Activated effector memory CD4-positive, alpha-beta T cell treated with Interleukin-2 at 50 U/mL for 16 hours (primary cell): ENCODE results near the gene RASD2.

Experiments
- DNase-seq: peaks from one replicate; pipeline ENCODE4 v3.0.0-alpha.2; 2020

The RASD2 gene

DNA sequence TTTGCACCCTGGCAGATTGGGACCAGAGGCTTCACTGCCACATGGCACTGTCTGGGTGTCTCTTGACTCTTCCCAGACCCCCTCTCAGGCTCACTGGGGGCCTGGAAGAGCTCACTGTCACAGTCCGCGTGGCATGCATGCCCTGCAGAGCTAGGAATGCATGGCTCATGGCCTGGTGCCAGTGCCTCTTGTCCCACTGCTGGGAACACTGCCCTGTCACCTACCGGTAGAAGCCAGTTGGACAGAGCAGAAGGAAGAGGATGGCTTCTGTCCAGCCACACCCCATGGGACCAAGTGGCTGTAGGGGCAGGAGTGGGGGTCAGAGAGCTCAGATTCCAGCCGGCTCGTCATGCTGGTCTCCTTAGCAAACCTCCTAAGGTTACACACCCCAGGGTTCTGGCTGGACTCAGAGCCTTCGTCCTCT is 46.8 kb downstream of the RASD2 start:
- no peak for DNase-seq

DNA sequence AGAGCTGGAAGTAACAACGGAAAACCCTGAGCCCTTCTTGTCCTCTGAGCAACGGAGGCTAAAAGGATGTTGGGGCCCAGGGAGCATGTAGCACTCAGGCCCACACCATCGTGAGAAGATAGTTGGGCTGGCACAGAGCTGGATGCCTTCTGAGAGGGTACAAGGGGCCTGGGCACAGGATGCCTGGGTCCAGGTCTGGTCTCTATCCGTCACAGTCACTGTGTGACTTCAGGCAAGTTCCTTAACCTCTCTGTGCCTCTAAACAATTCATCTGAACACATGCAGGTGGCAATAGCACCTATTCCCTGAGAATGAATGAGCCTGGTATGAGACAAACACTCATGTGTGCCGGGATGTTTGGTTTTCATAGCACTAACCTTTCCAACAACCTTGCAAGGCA is 47.3 kb downstream of the RASD2 start:
- DNase-seq, result no peak

DNA sequence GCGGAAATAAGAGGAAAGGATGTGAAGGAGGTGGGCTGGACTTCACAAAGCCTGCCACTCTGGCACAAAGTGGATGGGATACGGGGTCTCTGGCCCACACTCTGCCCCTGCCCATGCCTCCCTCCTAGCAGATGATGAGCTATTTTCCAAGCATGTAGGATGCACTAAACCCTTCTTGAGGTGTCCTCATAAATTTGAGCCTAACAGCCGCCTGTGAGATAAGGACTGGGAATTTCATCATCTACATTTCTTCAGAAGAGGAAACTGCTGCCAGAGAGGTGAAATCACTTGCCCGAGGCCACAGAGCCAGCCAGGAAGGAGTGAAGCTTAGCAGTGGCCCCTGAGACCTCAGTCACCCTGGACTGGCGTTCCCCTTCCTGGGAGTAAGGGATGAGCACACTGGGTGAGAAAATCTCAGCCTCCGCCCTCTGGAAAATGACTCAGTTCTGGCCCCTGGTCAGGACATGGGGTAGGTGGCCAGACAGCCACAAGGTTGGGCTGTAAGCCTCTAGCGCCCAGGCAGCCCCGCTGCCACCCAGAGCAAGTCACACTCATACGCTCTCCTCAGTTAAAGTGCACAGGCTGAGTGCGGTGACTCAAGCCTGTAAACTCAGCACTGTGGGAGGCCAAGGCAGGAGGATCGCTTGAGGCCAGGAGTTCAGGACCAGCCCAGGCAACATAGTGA is 48.6 kb downstream of the RASD2 start:
- DNase-seq, result no peak

DNA sequence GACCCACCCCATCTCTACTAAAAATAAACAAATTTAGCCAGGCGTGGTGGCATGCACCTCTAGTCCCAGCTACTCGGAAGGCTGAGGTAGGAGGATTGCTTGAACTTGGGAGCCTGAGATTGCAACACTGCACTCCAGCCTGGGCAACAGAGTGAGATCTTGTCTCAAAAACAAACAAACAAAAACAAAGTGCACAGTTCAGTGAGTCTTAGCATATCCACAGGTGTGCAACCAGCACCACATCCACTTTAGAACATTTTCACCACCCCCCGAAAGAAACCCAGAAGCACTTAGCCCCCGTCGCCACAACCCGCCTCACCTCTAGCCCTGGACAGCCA is 49.1 kb downstream of the RASD2 start:
- DNase-seq, result no peak

DNA sequence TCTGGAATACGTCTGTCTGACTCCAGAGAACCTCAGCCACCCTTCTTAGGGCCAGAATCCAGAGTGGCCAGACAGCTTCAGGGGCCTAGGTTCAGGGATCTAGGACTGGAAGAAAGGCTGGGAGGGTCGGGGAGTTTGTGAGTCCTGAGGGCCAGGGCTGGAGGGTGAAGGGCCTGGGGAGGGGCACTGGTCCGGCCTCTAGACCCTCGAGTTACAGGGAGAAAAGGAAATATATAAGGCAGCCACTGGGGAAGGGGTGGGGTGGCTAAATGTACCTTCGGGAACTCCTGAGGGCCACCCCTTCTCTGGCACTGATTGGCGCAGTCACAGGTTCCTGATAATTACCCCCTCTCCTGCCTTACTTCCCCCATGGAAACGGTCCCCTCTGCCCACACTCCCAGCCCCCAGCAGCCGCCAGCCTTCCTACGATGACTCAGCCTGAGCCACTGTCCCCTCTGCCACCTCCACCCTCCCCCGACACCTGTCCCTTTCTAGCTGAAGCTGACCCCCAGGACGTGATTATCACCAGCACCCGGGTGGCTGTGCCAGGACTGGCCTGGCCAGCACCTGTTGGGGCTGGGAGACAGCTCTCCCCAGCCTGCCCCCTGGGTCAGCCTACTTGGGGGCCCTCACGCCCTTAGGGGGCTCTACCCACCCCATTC is 50.1 kb downstream of the RASD2 start:
- DNase-seq, result no peak

DNA sequence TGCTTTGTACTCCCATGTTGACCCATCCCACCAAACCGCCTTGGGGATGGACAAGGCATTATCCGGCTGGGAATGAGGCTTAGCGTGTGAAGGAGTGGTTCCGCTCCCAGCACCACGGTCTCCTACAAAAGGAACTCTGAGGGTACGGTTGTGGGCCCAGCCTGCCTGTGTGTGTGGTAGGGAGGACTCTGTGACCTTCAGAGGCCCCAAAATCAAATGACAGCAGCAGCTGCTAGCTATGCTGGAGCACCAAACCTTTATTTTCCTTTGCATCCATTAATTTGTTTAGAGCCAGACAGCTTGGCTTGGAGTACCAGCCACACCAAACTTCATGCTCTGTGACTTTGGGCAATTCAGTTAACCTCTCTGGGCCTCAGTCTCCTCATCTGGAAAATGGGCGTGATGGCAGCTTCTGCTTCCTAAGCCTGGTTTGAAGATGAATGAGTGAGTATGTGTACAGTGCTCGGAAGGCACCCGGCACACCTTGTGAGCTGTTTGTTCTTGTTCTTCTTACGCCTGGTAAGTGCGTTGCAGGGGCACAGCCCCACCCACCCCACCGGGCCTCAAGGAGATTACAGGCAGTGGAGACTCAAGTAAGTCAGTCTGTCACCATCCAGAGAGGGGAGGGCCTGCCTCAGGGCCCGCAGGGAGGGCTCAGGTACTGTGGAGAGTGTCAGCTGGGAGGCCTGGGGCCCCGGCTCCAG is 51.2 kb downstream of the RASD2 start:
- no peak for DNase-seq

DNA sequence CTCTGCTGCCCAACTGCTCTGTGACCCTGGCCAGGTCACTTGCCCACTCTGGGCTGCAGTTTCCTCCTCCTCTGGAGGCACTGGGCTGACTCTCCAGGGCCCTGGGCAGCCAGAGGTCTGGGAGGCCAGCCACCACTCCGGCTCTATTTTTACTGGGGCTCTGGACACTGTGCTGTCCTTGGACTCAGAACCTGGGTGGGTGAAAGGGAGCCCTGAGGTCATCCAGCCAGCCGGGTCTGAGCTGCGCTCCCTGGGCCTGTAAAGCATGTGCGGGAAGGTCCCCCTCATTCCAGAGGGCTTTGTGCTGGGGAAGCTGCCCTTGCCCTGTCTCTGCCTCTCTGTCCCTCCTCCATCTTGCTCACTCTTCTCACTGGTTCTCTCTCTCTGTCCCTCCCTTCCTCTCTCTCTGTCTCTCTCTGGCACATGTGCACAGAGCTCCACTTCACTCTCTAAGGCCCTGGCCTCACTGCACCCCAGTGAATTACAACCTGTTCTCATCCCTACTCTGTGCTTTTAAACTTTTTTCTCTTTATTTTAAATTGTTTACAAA is 51.9 kb downstream of the RASD2 start:
- DNase-seq, result no peak

DNA sequence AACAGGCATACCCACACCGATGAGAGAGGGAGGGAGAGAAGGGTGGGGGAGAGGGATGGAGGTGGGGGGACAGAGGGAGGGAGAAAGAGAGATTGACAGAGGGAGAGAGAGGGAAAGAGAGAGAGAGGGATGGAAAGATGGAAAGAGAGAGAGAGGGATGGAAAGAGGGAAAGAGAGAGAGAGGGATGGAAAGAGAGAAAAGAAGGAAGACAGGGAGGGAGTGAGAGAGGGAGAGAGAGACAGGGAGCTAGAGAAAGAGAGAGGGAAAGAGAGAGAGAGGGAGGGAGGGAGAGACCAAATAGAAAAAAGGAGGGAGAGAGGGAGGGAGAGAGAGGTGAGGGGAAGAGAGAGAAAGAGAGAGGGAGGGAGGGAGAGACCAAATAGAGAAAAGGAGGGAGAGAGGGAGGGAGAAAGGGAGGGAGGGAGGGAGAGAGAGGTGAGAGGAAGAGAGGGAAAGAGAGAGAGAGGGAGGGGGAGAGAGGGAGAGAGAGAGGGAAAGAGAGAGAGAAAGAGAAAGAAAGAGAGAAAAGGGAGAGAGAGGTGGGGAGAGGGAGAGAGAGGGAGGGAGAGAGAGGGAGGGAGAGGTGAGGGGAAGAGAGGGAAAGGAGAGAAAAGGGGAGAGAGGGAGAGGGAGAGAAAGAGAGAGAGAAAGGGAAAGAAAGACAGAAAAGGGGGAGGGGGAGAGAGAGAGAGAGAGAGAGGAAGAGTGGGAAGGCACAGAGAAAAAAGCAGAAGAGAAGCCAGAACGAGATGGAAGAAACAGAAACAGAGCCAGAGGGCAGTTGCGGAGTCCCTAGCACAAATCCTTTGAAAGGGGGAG is 52.6 kb downstream of the RASD2 start:
- no peak for DNase-seq

DNA sequence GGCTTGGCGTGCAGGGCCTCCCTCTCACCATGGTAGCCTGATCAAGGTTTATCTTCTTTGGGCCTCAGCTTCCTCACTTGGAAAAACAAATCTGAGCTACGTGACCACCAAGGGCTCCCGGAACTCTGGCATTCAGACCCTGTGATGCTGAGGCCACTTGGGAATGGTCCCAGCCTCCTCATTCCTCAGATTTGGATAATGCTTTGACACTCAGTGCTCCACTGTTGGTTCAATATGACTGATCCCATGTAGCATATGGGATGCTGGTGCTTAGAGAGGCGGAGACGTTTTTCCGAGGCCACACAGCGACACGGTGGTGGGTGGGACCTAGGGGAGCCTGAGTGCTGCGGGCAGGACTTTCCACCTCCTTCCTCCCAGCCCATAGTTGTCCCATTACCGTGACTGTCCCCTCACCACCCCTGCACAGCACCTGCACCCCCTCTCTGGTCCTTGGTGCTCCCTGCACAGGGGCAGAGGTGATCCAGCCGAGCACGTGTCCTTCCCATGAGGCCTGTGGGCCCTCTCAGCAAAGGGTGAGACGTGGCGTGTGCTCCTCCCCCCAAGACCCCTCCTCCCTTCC is 53.4 kb downstream of the RASD2 start:
- no peak for DNase-seq

DNA sequence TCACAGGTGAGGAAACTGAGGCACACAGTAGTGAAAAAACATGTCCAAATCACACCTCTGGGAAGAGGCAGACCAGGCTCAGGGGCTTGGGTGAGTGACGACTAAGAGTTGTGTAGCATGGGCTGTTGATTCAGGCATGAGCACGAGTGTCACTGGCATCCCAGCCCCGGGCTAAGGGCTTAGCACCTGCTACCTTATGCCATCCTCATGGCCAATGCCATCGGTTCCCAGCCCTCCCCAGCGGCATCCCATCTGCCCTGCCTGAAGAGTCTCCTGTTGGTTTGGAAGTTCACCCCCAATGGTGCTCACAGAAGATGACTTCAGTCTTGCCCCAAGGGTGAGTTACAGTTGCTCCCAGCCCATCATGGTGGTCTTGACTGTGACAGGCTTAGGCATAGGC is 54.1 kb downstream of the RASD2 start:
- no peak for DNase-seq

DNA sequence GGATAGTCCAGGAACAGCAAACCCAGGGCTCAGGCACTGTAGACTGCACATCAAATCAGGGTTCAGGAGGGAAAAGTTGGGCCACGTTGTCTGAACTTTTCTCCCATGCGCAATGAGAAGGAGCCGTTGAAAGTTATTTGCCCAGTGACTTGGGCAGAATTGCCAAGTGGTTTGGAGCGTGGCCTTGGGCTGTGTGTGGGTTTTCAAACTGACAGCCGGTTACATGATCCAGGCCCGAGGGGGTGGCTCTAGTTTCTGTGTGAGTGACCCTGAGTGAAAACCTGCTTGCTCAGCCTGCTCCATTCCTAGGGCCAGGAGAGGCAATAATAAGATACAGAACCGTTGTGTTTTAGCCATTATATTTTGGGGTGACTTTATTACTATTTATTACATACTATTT is 56.2 kb downstream of the RASD2 start:
- no peak for DNase-seq

DNA sequence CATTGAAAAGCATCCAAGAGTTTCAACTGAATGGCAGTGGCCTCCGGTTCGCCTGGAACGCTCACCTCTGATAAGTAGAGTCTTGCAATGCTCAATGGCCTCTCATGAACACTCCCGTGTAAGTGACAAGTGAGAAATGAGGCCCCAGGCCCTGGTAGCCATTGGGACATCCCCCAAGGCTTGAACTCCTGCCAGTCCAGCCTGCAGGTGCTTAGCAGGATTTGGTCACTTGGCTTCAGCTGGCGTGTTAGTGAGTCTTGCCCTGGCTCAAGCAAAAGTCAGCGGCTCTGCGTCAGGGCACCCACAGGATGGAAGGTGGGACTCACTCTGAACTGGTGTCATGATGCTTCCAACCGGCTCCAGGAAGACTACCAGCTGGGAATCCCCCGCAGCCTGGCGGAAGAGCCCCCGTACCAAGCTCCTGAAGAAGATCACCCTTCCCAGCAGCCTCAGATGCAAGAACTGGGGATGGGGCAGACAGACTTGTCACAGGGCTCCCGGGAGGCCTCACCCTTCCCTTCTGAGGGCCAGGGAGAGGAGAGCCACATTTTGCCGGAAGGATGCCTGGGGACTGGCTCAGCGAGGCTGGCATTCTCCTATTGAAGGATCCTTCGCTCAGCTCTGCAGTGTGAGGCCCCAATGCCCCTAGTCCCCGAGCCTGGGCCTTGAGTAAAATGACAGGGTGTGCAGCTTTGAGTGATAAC is 57.2 kb downstream of the RASD2 start:
- DNase-seq, result no peak

DNA sequence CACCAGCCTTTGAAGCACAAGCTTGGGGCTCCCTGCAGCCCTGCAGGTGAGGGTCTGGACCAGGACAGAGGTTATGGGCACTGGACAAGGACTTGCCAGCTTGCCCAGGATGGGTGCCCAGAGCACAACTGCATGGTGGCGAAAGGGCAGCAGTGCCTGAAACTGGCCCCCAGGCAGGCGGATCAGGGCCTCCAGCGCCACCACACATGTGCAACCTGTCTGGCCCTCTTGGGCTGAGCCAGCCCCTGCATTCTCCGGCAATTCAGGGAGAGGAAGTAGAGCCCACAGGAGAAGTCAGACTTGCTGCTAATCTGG is 57.7 kb downstream of the RASD2 start:
- no peak for DNase-seq

DNA sequence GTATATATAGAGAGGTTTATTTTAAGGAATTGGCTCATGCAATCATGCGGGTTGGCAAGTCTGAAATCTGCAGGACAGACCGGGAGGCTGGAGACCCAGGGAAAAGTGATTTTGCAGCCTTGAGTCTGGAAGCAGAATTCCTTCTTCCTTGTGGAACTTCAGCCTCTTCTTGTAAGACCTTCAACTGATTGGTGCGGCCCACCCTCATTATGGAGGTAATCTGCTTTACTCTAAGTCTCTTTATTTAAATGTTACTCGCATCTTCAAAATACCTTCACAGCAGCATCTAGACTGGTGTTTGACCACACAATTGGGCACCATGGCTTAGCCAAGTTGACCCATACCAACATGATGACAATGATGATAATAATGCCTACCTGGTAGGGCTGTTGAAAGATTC is 58.7 kb downstream of the RASD2 start:
- no peak for DNase-seq

DNA sequence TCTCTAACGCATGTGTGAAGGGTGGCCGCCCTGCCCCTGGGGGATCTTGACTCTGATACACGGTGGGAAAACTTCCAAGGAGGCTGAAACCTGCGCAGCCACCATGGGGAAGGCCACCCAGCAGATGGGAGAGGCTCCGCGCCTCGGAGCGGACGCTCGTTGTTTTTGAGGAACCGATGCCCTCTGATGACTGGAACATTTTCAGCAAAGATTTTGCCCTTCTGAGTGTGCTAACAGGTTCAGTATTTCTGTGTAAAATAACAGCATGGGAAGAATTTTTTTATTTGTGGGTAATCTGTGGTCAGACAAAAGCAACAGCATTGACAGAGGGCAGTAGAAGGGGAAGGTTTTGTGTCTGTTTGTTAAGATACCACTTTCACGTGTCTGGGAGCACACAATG is 59.8 kb downstream of the RASD2 start:
- DNase-seq, result no peak

DNA sequence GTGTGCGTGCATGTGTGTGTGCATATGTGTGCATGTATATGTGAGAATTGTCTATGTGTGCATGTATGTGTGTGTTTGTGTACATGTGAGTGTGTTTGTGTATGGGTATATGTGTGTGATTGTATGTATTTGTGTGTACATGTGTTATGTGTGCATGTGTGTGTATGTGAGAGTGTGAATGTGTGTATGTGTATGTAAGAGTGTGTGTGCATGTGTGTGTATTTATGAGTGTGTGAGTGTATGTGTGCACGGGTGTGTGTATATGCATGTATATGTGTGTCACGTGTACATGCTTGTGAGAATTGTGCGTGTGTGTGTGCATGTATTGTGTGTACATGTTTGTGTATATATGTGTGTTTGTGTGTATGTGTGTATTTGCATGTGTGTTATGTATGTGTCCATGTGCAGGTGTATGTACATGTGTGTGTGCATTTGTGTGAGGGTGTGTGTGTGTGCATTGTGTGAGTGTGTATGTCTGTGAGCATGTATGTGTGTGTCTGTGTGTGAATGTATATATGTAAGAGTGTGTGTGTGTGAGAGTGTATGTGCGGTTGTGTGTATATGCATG is 60.5 kb downstream of the RASD2 start:
- DNase-seq, result no peak

DNA sequence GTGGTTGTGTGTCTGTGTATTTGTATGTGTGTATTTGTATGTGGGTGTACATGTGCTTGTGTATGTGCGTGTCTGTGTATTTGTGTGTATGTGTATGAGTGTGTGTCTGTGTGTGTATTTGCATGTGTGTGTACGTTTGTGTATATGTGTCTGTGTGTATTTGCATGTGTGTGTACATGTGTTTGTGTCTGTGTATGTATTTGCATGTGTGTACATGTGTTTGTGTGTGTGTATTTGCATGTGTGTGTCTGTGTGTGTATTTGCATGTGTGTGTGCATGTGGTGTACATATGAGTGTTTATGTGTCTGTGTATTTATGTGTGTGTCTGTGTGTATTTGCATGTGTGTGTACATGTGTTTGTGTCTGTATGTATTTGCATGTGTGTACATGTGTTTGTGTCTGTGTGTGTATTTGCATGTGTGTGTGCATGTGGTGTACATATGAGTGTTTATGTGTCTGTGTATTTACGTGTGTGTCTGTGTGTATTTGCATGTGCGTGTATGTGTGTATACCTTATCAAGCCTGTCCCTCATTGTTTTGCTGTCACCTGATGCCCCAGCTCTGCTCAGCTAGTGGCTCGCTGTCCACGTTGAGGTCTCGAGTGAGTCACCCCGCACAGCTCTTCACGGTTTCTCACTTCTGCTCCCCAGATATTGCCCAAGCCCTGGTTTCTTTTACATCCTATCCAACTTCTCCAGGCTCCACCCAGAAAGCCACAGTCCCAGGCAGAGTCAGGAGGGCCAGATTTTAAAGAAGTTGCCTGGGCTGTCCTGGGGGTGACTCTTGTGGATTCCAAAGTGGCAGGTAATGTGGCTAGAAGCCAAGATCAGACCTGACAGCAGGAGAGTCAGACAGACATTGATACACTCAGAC is 61.3 kb downstream of the RASD2 start:
- no peak for DNase-seq
